Measurements from ENCODE around the gene DDRGK1.

DNA sequence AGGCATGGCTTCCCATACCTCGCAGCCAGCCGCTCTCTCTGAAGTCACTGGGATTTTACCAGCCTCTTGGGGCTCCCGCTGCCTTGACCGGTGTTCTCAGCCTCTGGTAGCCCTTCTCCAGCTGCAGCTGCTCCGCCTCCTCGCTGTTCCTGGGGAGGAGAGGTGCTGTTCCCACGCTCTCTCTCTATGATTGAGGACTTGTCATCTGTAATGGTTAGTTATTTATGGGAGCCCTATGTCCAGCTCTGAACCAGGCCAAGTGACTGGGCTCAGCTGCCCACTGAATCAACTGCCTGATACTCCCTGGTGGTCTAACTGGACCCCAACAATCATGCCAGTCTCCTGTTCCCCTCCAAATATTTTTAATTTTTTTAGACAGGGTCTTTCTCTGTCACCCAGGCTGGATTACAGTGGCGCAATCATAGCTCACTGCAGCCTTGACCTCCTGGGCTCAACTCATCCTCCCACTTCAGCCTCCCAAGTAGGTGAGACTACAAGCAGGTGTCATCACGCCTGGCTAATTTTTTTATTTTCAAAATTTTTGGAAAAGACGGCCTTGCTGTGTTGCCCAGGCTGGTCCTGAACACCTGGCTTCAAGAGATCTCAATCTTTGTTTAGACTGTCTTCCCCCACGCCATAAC is 39.4 kb upstream of the DDRGK1 start:
- TF ChIP-seq, protein P1, sequence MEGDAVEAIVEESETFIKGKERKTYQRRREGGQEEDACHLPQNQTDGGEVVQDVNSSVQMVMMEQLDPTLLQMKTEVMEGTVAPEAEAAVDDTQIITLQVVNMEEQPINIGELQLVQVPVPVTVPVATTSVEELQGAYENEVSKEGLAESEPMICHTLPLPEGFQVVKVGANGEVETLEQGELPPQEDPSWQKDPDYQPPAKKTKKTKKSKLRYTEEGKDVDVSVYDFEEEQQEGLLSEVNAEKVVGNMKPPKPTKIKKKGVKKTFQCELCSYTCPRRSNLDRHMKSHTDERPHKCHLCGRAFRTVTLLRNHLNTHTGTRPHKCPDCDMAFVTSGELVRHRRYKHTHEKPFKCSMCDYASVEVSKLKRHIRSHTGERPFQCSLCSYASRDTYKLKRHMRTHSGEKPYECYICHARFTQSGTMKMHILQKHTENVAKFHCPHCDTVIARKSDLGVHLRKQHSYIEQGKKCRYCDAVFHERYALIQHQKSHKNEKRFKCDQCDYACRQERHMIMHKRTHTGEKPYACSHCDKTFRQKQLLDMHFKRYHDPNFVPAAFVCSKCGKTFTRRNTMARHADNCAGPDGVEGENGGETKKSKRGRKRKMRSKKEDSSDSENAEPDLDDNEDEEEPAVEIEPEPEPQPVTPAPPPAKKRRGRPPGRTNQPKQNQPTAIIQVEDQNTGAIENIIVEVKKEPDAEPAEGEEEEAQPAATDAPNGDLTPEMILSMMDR (conservative IDR thresholded peaks at IDR 0.05; ENCODE audit: low read depth, low read length) = no peak
- no peak for TF ChIP-seq EZH2 (IDR thresholded peaks at IDR 0.05; ENCODE audit: borderline replicate concordance, low read depth, low read length, poor library complexity, severe bottlenecking)
